Adrenal gland (tissue), 12 donors: Measurements from ENCODE around the gene ZBTB4. TPM values are rescaled to one million over a fixed set of nuclear protein-coding genes. Genes with fewer than 3 reads are reported as not detected.
A peak's percentile ranks its signal among the peaks of the same experiment; 100 is the strongest.

Experiments
- DNase-seq, 7 donors: peaks; one replicate each; pipeline ENCODE4 v3.0.0-alpha.2; 2019 to 2020
- H3K27ac ChIP-seq, 5 donors: fragments of 200-600 bp; sonication (generic) in 4 of 5; 1 replicate in 3 of 5; 2 replicates in 2 of 5; pipeline versions ENCODE4 v1.5.1 to v1.8.0; 2016 to 2020; ENCODE audit warnings: mild to moderate bottlenecking in 1 of 5
- H3K27me3 ChIP-seq: fragments of 200-600 bp; 2 replicates; pipeline ENCODE4 v1.8.0; 2021
- H3K36me3 ChIP-seq, 2 donors: fragments of 200-600 bp; replicated peaks in 1 of 2; 1 replicate in 1 of 2; 2 replicates in 1 of 2; pipeline versions ENCODE4 v1.5.1 to v1.8.0; 2018 to 2022
- H3K4me1 ChIP-seq, 2 donors: fragments of 200-600 bp; replicated peaks in 1 of 2; 1 replicate in 1 of 2; 2 replicates in 1 of 2; pipeline versions ENCODE4 v1.5.1 to v1.8.0; 2018 to 2021
- H3K4me3 ChIP-seq, 4 donors: fragments of 200-600 bp; sonication (generic) in 3 of 4; one replicate each; pipeline ENCODE4 v1.5.1; 2016 to 2018
- H3K9me3 ChIP-seq, 3 donors: fragments of 200-600 bp; sonication (generic) in 1 of 3; replicated peaks in 1 of 3; 1 replicate in 2 of 3; 2 replicates in 1 of 3; pipeline versions ENCODE4 v1.5.1 to v1.8.0; 2016 to 2021
- CTCF ChIP-seq, 6 experiments: fragments of 450-650 bp in 4 of 6; fragments of 200-600 bp in 2 of 6; sonication (generic) in 1 of 6; IDR thresholded peaks; 1 replicate in 5 of 6; 2 replicates in 1 of 6; pipeline versions ENCODE4 v1.5.1 to v1.8.0; 2016 to 2021; ENCODE audit warnings: antibody characterized with exemption in 6 of 6, mild to moderate bottlenecking in 2 of 6, moderate library complexity in 1 of 6
- POLR2A ChIP-seq, 2 donors: fragments of 450-650 bp; IDR thresholded peaks; one replicate each; pipeline ENCODE4 v1.6.1; 2017; ENCODE audit warnings: antibody characterized with exemption in 2 of 2, mild to moderate bottlenecking in 2 of 2, moderate library complexity in 1 of 2
- WGBS, 4 donors: extraction: QIAGEN DNeasy Blood & Tissue Kit in 2 of 4; methylation state at CpG; one replicate each; pipeline versions ENCODE4 v1.1.5 to v1.1.7; 2013 to 2017; 5-methylcytosine and 5-hydroxymethylcytosine counted together
- intact Hi-C, 2 donors: fragments of 100-400 bp; cut with DNase I; formaldehyde crosslinking; loops; one replicate each; pipeline versions ENCODE4 v1.14.1 to v1.15.0; 2022 to 2023
- polyA plus RNA-seq, 3 donors: library from polyadenylated mRNA; stranded (reverse); fragments of 200-250 nt in 2 of 3; fragments of 350-450 nt in 1 of 3; fragmentation: Illumina TruSeq in 1 of 3; extraction: RNeasy Lipid Tissue Mini Kit (QIAGEN cat#74804) in 1 of 3; gene quantifications; one replicate each; pipeline ENCODE4 v1.2.3, GENCODE V29; 2013 to 2014
- total RNA-seq, 9 donors: library from RNA; depleted of rRNA in 4 of 9; stranded (reverse); fragments of >200 nt in 4 of 9; fragments of 120-200 nt in 1 of 9; fragmentation: NEBNext Ultra II Directional in 1 of 9; extraction: Animal tissue kit (Norgen Biotek cat#: 25700) in 1 of 9; gene quantifications; one replicate each; pipeline versions ENCODE4 v1.1.0 to v1.2.4, GENCODE V29; 2013 to 2023
- donor health status: healthy with polysubstance abuse.
- donor health status: Bipolar disorder and iron deficiency.
- donor health status: DM: yes; HTN: yes; CAD: no.
- donor health status: DM: no; HTN: no; CAD: no.
- donor health status: DM: no; HTN: no; CAD: no.
- donor health status: DM: yes; HTN: yes; CAD: no.

Gene ZBTB4
- total and polyA plus RNA-seq, 12 donors, result 16.6 to 111 (median 66.5) TPM

- Histone ChIP-seq H3K4me1 (peaks cover 50 to 52% of the 10 kb centered on the region in 2 donors), H3K4me3 (peak overlapping the region in 2 of 4 donors; percentile 30 to 62), H3K9me3 (no peaks in the 10 kb centered on the region), H3K27me3 (no peaks in the 10 kb centered on the region), H3K36me3 (no peaks in the 10 kb centered on the region), H3K27ac (peak overlapping the region; percentile 78 to 94 (median 90))
- DNase-seq, result peak; percentile 83 to 91 (median 86)
- TF ChIP-seq POLR2A (IDR thresholded peaks at IDR 0.05) (peak; percentile 52 to 86), CTCF (IDR thresholded peaks at IDR 0.05) (peak; percentile 22 to 94 (median 72))
- intact Hi-C loops, result loop anchor here (5.0 kb wide), 2 partner anchors 41 to 126 kb away; partner anchors contain the start of genes SENP3 (in 1 of the 2) and ZBTB4 (in 1 of the 2)
- WGBS, 4 donors, result 0 to 6% (median 2%) methylated on average over 20 to 92 of the region's 92 CpGs
Observed at GRCh38 chr17:7436556-7437368, 42.7 kb downstream of the ZBTB4 start.

- DNase-seq, result peak; percentile 57 to 77 (median 73)
- intact Hi-C loops, result loop anchor here (2.0 to 5.0 kb wide), 3 partner anchors 41 to 126 kb away; partner anchors contain the start of genes SENP3 (in 1 of the 2) and ZBTB4 (in 1 of the 2)
- H3K4me1 ChIP-seq, result peaks cover 44 to 47% of the 10 kb centered on the region in 2 donors
- 3 to 7% (median 7%) methylated on average over 17 to 49 of the region's 49 CpGs for WGBS, 4 donors
- TF ChIP-seq POLR2A (IDR thresholded peaks at IDR 0.05), result peak in 1 of 2 donors; percentile 53
- TF ChIP-seq CTCF (IDR thresholded peaks at IDR 0.05), result peak in 1 of 6 experiments; percentile 19
- H3K27me3 ChIP-seq, result no peaks in the 10 kb centered on the region
- no peaks in the 10 kb centered on the region for H3K36me3 ChIP-seq
- H3K27ac ChIP-seq, result peak overlapping the region; percentile 78 to 94 (median 90)
- no peaks in the 10 kb centered on the region for H3K9me3 ChIP-seq
- H3K4me3 ChIP-seq, result peak overlapping the region in 3 of 4 donors; percentile 17 to 62 (median 40)
Observed at GRCh38 chr17:7435676-7436555, 43.5 kb downstream of the ZBTB4 start.

- 83 to 91% (median 90%) methylated on average over 10 to 11 of the region's 11 CpGs for WGBS, 4 donors
- no peak for TF ChIP-seq POLR2A (IDR thresholded peaks at IDR 0.05)
- no peak for TF ChIP-seq CTCF (IDR thresholded peaks at IDR 0.05)
- Histone ChIP-seq H3K9me3 (no peaks in the 10 kb centered on the region), H3K27ac (no peak overlapping the region), H3K27me3 (no peaks in the 10 kb centered on the region), H3K36me3 (no peaks in the 10 kb centered on the region), H3K4me1 (peaks cover 17 to 23% of the 10 kb centered on the region in 2 donors), H3K4me3 (no peak overlapping the region)
- no peak for DNase-seq
- intact Hi-C loops, result loop anchor here in 1 of 2 donors (5.0 kb wide), 1 partner anchor 75 kb away; the partner anchor contains the start of gene TMEM95
Observed at GRCh38 chr17:7432296-7432695, 47.1 kb downstream of the ZBTB4 start.
